Gastroesophageal sphincter (tissue), 3 donors: Measurements from ENCODE around the gene DNM3.
"Not testable (repeated sequence)": the region's sequence is repeated elsewhere in the genome, so short reads cannot be mapped to it uniquely, and the experiment has no call there.

Source experiments
- POLR2AphosphoS5 ChIP-seq: sonication (generic); formaldehyde crosslinking; IDR thresholded peaks from one replicate; pipeline ENCODE4 v1.6.1; 2017; ENCODE audit warnings: antibody characterized with exemption
- TF ChIP-seq, protein P1 (sequence below), 4 experiments: fragments of 200-600 bp in 2 of 4; fragments of 450-650 bp in 2 of 4; sonication (generic) in 1 of 4; IDR thresholded peaks; one replicate each; pipeline ENCODE4 v1.5.1; 2017 to 2019; ENCODE audit warnings: antibody characterized with exemption in 4 of 4, mild to moderate bottlenecking in 2 of 4, moderate library complexity in 2 of 4

DNA sequence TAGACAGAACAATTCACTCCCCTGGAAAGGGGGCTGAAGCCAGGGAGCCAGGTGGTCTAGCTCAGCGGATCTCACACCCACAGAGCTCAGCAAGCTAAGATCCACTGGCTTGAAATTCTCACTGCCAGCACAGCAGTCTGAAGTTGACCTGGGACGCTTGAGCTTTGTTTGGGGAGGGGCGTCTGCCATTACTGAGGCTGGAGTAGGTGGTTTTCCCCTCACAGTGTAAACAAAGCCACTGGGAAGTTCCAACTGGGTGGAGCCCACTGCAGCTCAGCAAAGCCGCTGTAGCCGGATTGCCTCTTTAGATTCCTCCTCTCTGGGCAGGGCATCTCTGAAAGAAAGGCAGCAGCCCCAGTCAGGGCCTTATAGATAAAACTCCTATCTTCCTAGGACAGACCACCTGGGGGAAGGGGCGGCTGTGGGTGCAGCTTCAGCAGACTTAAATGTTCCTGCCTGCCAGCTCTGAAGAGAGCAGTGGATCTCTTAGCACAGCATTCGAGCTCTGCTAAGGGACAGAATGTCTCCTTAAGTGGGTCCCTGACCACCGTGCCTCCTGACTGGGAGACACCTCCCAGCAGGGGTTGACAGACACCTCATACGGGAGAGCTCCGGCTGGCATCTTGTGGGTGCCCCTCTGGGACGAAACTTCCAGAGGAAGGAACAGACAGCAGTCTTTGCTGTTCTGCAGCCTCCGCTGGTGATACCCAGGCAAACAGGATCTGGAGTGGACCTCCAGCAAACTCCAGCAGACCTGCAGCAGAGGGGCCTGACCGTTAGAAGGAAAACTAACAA is 183.8 kb downstream of the DNM3 start:
- TF ChIP-seq POLR2AphosphoS5: not testable (repeated sequence)
- TF ChIP-seq, protein P1, sequence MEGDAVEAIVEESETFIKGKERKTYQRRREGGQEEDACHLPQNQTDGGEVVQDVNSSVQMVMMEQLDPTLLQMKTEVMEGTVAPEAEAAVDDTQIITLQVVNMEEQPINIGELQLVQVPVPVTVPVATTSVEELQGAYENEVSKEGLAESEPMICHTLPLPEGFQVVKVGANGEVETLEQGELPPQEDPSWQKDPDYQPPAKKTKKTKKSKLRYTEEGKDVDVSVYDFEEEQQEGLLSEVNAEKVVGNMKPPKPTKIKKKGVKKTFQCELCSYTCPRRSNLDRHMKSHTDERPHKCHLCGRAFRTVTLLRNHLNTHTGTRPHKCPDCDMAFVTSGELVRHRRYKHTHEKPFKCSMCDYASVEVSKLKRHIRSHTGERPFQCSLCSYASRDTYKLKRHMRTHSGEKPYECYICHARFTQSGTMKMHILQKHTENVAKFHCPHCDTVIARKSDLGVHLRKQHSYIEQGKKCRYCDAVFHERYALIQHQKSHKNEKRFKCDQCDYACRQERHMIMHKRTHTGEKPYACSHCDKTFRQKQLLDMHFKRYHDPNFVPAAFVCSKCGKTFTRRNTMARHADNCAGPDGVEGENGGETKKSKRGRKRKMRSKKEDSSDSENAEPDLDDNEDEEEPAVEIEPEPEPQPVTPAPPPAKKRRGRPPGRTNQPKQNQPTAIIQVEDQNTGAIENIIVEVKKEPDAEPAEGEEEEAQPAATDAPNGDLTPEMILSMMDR (IDR thresholded peaks at IDR 0.05): not testable (repeated sequence)
